Thyroid gland (tissue), 4 donors: ENCODE data around the gene CKAP5. TPM values are rescaled to one million over a fixed set of nuclear protein-coding genes. Genes with fewer than 3 reads are reported as not detected.
"Not testable (repeated sequence)": the region's sequence is repeated elsewhere in the genome, so short reads cannot be mapped to it uniquely, and the experiment has no call there.

Source experiments
- DNase-seq, 2 donors: peaks; one replicate each; pipeline ENCODE4 v3.0.0-alpha.2; 2019
- H3K27ac ChIP-seq, 3 donors: fragments of 200-600 bp; sonication (generic); 1 replicate in 2 of 3; 2 replicates in 1 of 3; pipeline ENCODE4 v1.5.1; 2016 to 2019; ENCODE audit warnings: mild to moderate bottlenecking in 1 of 3, moderate library complexity in 1 of 3
- H3K27me3 ChIP-seq: fragments of 200-600 bp; sonication (generic); one replicate; pipeline ENCODE4 v1.5.1; 2019
- H3K36me3 ChIP-seq, 2 donors: fragments of 200-600 bp; sonication (generic); one replicate each; pipeline ENCODE4 v1.5.1; 2016 to 2019
- H3K4me1 ChIP-seq, 2 donors: fragments of 200-600 bp; sonication (generic); one replicate each; pipeline ENCODE4 v1.5.1; 2017 to 2019
- H3K4me3 ChIP-seq, 3 donors: fragments of 200-600 bp; sonication (generic); replicated peaks in 1 of 3; 1 replicate in 2 of 3; 2 replicates in 1 of 3; pipeline ENCODE4 v1.5.1; 2016; ENCODE audit warnings: mild to moderate bottlenecking in 1 of 3
- H3K9me3 ChIP-seq: fragments of 200-600 bp; sonication (generic); one replicate; pipeline ENCODE4 v1.5.1; 2017
- POLR2A ChIP-seq, 2 donors: fragments of 450-650 bp; IDR thresholded peaks; one replicate each; pipeline ENCODE4 v1.6.1; 2017; ENCODE audit warnings: antibody characterized with exemption in 2 of 2, mild to moderate bottlenecking in 2 of 2, moderate library complexity in 1 of 2
- WGBS, 2 donors: methylation state at CpG; one replicate each; pipeline ENCODE4 v1.1.5; 2017; 5-methylcytosine and 5-hydroxymethylcytosine counted together
- intact Hi-C: fragments of 100-400 bp; cut with DNase I; formaldehyde crosslinking; loops from one replicate; pipeline ENCODE4 v1.15.1; 2023
- total RNA-seq, 4 donors: library from RNA; depleted of rRNA; stranded (reverse); fragments of >200 nt; gene quantifications; one replicate each; pipeline ENCODE4 v1.2.3, GENCODE V29; 2016
- TF ChIP-seq, protein P1 (sequence below), 6 experiments: fragments of 200-600 bp in 3 of 6; fragments of 450-650 bp in 3 of 6; sonication (generic) in 3 of 6; IDR thresholded peaks; one replicate each; pipeline ENCODE4 v1.5.1; 2016 to 2019; ENCODE audit warnings: antibody characterized with exemption in 6 of 6, mild to moderate bottlenecking in 2 of 6, inconsistent platforms in 1 of 6, moderate library complexity in 1 of 6

Gene CKAP5
- total RNA-seq, 4 donors from 2014 or later: 25.3 to 30.1 (median 26.8) TPM

DNA sequence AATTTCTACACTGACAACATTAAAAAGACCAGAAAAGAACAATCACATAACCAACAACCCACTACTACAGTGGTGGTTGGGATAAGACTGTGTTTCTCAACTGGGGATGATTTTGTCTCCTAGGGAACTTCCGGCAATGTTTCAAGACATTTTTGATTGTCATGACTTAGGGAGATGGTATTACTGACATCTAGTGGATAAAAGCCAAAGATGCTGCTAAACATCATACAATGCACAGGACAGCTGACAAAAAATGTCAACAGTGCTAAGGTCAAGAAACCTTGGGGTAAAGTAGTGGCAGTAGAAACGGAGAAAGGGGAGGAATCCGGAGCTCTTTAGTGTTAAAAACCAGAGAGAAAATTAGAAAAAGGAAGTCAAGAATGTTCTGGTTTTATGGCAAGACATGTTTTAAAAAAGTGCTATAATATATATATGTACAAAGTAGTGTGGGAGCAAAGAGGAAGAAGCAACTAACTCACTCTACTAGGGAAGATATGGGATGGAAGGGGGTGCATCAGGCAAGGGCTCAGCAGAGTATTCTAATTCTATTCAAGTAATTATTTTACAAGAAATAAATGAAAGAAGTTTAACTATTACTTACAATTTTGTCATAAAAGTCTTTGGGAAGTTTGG lies 37.2 kb downstream of the CKAP5 start:
- intact Hi-C loops: no loop called here
- Histone ChIP-seq H3K4me1 (no peaks in the 10 kb centered on the region), H3K4me3 (no peak overlapping the region), H3K9me3 (no peaks in the 10 kb centered on the region), H3K27ac (no peak overlapping the region), H3K36me3 (peaks cover 14 to 17% of the 10 kb centered on the region in 2 donors), H3K27me3 (no peaks in the 10 kb centered on the region)
- DNase-seq: no peak
- WGBS, 2 donors: 80 to 85% methylated on average over 3 of the region's 3 CpGs
- TF ChIP-seq POLR2A (IDR thresholded peaks at IDR 0.05): no peak
- TF ChIP-seq, protein P1, sequence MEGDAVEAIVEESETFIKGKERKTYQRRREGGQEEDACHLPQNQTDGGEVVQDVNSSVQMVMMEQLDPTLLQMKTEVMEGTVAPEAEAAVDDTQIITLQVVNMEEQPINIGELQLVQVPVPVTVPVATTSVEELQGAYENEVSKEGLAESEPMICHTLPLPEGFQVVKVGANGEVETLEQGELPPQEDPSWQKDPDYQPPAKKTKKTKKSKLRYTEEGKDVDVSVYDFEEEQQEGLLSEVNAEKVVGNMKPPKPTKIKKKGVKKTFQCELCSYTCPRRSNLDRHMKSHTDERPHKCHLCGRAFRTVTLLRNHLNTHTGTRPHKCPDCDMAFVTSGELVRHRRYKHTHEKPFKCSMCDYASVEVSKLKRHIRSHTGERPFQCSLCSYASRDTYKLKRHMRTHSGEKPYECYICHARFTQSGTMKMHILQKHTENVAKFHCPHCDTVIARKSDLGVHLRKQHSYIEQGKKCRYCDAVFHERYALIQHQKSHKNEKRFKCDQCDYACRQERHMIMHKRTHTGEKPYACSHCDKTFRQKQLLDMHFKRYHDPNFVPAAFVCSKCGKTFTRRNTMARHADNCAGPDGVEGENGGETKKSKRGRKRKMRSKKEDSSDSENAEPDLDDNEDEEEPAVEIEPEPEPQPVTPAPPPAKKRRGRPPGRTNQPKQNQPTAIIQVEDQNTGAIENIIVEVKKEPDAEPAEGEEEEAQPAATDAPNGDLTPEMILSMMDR (IDR thresholded peaks at IDR 0.05): no peak

DNA sequence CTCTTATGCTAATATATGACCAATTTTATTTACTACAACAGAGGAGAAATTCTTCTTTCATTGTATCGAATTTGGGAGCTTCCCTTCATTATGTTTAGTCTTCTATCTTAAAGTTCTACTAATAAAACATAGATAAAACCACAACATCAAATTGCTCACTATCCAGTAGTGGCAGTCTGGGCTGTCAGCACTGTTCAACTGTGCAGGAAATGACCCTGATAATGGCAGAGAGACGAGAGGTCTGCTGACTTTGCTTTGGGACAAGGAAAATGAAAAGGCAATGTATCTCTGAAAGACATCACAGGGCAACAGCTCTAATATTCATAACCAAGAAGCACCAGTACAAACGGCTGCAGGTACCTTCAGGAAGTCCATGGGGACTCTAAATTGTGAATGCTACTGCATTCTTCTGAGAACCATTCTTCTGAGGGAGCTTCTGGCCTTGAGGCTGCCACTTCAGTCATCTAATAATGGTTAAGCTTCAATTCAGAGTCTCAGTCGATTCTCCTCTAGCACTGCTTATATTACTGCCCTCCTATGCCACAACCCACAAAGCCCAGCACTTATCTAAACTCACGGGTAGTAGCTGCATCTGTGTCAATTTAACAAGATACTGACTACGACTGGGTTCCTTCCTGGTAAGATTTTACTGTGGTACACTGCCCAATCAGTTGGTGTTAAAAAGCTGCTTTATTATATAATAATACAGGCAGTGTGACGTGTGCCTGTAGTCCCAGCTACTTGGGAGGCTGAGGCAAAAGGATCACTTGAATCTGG lies 44.2 kb downstream of the CKAP5 start:
- TF ChIP-seq POLR2A (IDR thresholded peaks at IDR 0.05): no peak
- TF ChIP-seq, protein P1 (IDR thresholded peaks at IDR 0.05): no peak
- no peaks in the 10 kb centered on the region for H3K9me3 ChIP-seq
- intact Hi-C loops: no loop called here
- DNase-seq: no peak
- no peaks in the 10 kb centered on the region for H3K27me3 ChIP-seq
- H3K36me3 ChIP-seq: peaks cover 14 to 19% of the 10 kb centered on the region in 2 donors
- 91% methylated on average over 7 of the region's 7 CpGs for WGBS, 2 donors
- H3K4me1 ChIP-seq: no peaks in the 10 kb centered on the region
- H3K27ac ChIP-seq: no peak overlapping the region
- no peak overlapping the region for H3K4me3 ChIP-seq

DNA sequence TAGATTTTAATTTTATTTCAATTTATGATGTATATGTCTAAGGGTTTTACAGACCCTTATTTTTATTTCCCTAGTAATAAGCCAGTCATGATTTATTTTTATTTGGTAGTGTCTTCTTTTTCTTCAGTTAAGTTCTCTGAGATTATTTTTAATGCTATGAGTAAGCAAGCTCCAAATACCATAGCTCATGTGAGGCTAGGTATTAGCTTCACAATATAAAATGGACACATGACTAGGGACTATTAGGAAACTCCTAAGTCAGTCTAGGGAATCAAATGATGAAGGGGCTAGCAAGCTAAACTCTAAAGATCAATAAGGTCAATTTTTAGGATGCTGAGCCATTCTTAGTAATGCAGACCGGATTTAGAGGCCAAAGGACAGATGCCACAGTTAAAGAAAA lies 45.9 kb downstream of the CKAP5 start:
- H3K4me3 ChIP-seq: no peak overlapping the region
- no peak for TF ChIP-seq POLR2A (IDR thresholded peaks at IDR 0.05)
- TF ChIP-seq, protein P1 (IDR thresholded peaks at IDR 0.05): no peak
- H3K27ac ChIP-seq: no peak overlapping the region
- no peak for DNase-seq
- no peaks in the 10 kb centered on the region for H3K4me1 ChIP-seq
- no peaks in the 10 kb centered on the region for H3K27me3 ChIP-seq
- no peaks in the 10 kb centered on the region for H3K9me3 ChIP-seq
- intact Hi-C loops: no loop called here
- 92 to 96% methylated on average over 1 of the region's 1 CpG for WGBS, 2 donors
- H3K36me3 ChIP-seq: peaks cover 10 to 29% of the 10 kb centered on the region in 2 donors

DNA sequence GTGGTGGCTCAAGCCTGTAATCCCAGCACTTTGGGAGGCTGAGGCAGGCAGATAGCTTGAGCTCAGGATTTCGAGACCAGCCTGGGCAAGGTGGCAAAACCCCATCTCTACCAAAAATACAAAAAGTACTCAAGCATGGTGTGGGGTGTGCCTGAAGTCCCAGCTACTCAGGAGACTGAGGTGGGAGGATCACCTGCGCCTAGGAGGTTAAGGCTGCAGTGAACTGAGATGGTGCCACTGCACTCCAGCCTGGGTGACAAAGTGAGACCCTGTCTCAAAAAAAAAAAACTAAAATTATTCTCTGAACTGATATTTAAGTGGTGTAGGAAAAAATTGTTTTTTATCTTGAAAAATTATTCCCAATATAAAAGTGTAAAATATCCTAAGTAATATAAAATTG lies 46.4 kb downstream of the CKAP5 start:
- H3K4me3 ChIP-seq, H3K27ac ChIP-seq, intact Hi-C loops, H3K27me3 ChIP-seq, DNase-seq, H3K9me3 ChIP-seq, H3K4me1 ChIP-seq: not testable (repeated sequence)
- H3K36me3 ChIP-seq: peaks cover 10 to 30% of the 10 kb centered on the region in 2 donors
- 98 to 100% methylated on average over 2 of the region's 2 CpGs for WGBS, 2 donors

DNA sequence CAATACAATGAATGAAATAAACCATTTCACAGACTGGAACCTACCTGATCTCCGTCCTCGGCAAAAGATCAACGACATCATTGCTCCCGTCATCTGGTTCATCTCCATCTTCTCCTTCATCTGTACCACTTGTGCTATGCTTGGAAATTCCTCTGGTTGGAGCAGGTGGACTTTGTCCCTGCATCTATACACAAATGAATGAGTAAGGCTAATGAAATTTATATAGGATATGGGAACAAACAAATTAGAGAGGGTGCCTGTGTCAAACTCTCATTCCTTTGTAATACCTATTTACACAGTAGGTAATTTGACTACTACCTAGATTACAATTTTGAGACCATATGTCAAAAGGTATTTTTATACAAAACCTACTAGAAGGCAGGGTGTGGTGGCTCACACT lies 67.7 kb downstream of the CKAP5 start:
- 94 to 96% methylated on average over 4 of the region's 4 CpGs for WGBS, 2 donors

More for the DNA sequence above, 67.7 kb downstream of the CKAP5 start:
- no peak overlapping the region for H3K4me3 ChIP-seq
- no peaks in the 10 kb centered on the region for H3K9me3 ChIP-seq
- peaks cover 8 to 10% of the 10 kb centered on the region in 2 donors for H3K36me3 ChIP-seq
- TF ChIP-seq, protein P1 (IDR thresholded peaks at IDR 0.05): no peak
- TF ChIP-seq POLR2A (IDR thresholded peaks at IDR 0.05): no peak
- DNase-seq: no peak
- H3K27ac ChIP-seq: no peak overlapping the region
- no peaks in the 10 kb centered on the region for H3K27me3 ChIP-seq
- H3K4me1 ChIP-seq: no peaks in the 10 kb centered on the region
- intact Hi-C loops: no loop called here
